Measurements from ENCODE around the gene ZNF302.
"Not testable (repeated sequence)": the region's sequence is repeated elsewhere in the genome, so short reads cannot be mapped to it uniquely, and the experiment has no call there.

Gene ZNF302

DNA sequence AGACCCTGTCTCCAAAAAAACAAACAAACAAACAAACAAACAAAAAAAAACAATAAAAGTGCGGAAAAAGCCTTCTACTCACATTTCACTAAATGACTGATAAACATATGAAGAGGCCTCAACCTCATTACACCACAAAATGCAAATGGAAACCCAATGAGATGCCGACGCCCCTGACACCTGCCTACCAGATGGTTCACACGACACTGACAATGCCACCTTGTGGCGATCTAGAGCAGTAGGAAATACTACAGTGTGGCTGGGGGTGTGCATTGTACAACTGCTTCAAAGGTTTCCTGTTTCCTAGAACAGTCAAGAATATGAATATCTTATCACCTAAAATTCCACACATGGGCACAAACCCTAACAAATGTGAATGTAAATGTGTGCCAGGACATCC, 14.6 kb upstream of the ZNF302 start:
- Histone ChIP-seq H3K36me3 (ENCODE audit: control insufficient read depth, insufficient read depth, low read length) (no peaks in the 10 kb centered on the region), H3K9me3 (ENCODE audit: control insufficient read depth, insufficient read depth, low read length) (no peaks in the 10 kb centered on the region; the same call in 1 of the 2 replicates), H3K27me3 (ENCODE audit: control insufficient read depth, insufficient read depth, low read length) (no peaks in the 10 kb centered on the region), H3K27ac (ENCODE audit: low read depth, low read length) (no peak overlapping the region), H3K4me1 (ENCODE audit: control insufficient read depth, insufficient read depth, low read length) (no peaks in the 10 kb centered on the region), H3K4me3 (ENCODE audit: low read depth, low read length) (no peak overlapping the region), H3K9ac (ENCODE audit: low read depth, low read length) (no peak overlapping the region)

GRCh38 chr19:34664168-34664567, 13.3 kb upstream of the ZNF302 start:
- no peaks in the 10 kb centered on the region for H3K4me1 ChIP-seq (ENCODE audit: control insufficient read depth, insufficient read depth, low read length)
- no peaks in the 10 kb centered on the region; the same call in 1 of the 2 replicates for H3K9me3 ChIP-seq (ENCODE audit: control insufficient read depth, insufficient read depth, low read length)
- H3K4me3 ChIP-seq (ENCODE audit: low read depth, low read length) = no peak overlapping the region
- H3K27ac ChIP-seq (ENCODE audit: low read depth, low read length) = no peak overlapping the region
- H3K36me3 ChIP-seq (ENCODE audit: control insufficient read depth, insufficient read depth, low read length) = no peaks in the 10 kb centered on the region
- no peak overlapping the region for H3K9ac ChIP-seq (ENCODE audit: low read depth, low read length)
- H3K27me3 ChIP-seq (ENCODE audit: control insufficient read depth, insufficient read depth, low read length) = no peaks in the 10 kb centered on the region

DNA sequence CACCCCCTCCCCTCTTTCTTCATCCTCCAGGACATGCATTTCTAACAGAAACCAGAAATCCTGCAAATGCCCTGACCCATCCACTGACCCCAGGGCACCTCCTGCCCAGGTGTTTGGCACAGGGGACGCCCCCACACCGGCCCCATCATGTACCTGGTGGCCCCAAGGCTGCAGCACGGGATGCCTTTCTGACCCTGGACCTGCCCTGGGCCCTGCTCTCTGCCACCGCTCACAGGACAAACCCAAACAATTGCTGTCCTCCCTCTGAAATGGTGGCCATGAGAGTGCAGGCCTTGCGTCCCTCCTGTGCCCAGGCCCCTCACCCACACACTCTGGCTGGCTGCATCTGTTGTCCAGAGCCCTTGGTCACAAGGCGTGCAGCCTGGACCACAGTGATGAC, 12.6 kb upstream of the ZNF302 start:
- Histone ChIP-seq H3K9ac (ENCODE audit: low read depth, low read length) (no peak overlapping the region), H3K27ac (ENCODE audit: low read depth, low read length) (no peak overlapping the region), H3K4me3 (ENCODE audit: low read depth, low read length) (no peak overlapping the region), H3K9me3 (ENCODE audit: control insufficient read depth, insufficient read depth, low read length) (no peaks in the 10 kb centered on the region; the same call in 1 of the 2 replicates), H3K36me3 (ENCODE audit: control insufficient read depth, insufficient read depth, low read length) (no peaks in the 10 kb centered on the region), H3K27me3 (ENCODE audit: control insufficient read depth, insufficient read depth, low read length) (no peaks in the 10 kb centered on the region), H3K4me1 (ENCODE audit: control insufficient read depth, insufficient read depth, low read length) (no peaks in the 10 kb centered on the region)

GRCh38 chr19:34665275-34665674, 12.2 kb upstream of the ZNF302 start:
- not testable (repeated sequence) for H3K4me3 ChIP-seq (ENCODE audit: low read depth, low read length); H3K9ac ChIP-seq (ENCODE audit: low read depth, low read length); H3K36me3 ChIP-seq (ENCODE audit: control insufficient read depth, insufficient read depth, low read length); H3K27me3 ChIP-seq (ENCODE audit: control insufficient read depth, insufficient read depth, low read length); H3K27ac ChIP-seq (ENCODE audit: low read depth, low read length); H3K4me1 ChIP-seq (ENCODE audit: control insufficient read depth, insufficient read depth, low read length); H3K9me3 ChIP-seq (ENCODE audit: control insufficient read depth, insufficient read depth, low read length)

GRCh38 chr19:34666200-34666957, 11.1 kb upstream of the ZNF302 start:
- Histone ChIP-seq H3K4me3 (ENCODE audit: low read depth, low read length) (no peak overlapping the region), H3K9me3 (ENCODE audit: control insufficient read depth, insufficient read depth, low read length) (no peaks in the 10 kb centered on the region; the same call in 1 of the 2 replicates), H3K27me3 (ENCODE audit: control insufficient read depth, insufficient read depth, low read length) (no peaks in the 10 kb centered on the region), H3K9ac (ENCODE audit: low read depth, low read length) (no peak overlapping the region), H3K27ac (ENCODE audit: low read depth, low read length) (no peak overlapping the region), H3K4me1 (ENCODE audit: control insufficient read depth, insufficient read depth, low read length) (no peaks in the 10 kb centered on the region), H3K36me3 (ENCODE audit: control insufficient read depth, insufficient read depth, low read length) (no peaks in the 10 kb centered on the region)

GRCh38 chr19:34666958-34667265, 10.6 kb upstream of the ZNF302 start:
- Histone ChIP-seq H3K9ac (ENCODE audit: low read depth, low read length) (no peak overlapping the region), H3K9me3 (ENCODE audit: control insufficient read depth, insufficient read depth, low read length) (no peaks in the 10 kb centered on the region), H3K27ac (ENCODE audit: low read depth, low read length) (no peak overlapping the region), H3K27me3 (ENCODE audit: control insufficient read depth, insufficient read depth, low read length) (no peaks in the 10 kb centered on the region), H3K36me3 (ENCODE audit: control insufficient read depth, insufficient read depth, low read length) (no peaks in the 10 kb centered on the region), H3K4me3 (ENCODE audit: low read depth, low read length) (no peak overlapping the region), H3K4me1 (ENCODE audit: control insufficient read depth, insufficient read depth, low read length) (no peaks in the 10 kb centered on the region)

DNA sequence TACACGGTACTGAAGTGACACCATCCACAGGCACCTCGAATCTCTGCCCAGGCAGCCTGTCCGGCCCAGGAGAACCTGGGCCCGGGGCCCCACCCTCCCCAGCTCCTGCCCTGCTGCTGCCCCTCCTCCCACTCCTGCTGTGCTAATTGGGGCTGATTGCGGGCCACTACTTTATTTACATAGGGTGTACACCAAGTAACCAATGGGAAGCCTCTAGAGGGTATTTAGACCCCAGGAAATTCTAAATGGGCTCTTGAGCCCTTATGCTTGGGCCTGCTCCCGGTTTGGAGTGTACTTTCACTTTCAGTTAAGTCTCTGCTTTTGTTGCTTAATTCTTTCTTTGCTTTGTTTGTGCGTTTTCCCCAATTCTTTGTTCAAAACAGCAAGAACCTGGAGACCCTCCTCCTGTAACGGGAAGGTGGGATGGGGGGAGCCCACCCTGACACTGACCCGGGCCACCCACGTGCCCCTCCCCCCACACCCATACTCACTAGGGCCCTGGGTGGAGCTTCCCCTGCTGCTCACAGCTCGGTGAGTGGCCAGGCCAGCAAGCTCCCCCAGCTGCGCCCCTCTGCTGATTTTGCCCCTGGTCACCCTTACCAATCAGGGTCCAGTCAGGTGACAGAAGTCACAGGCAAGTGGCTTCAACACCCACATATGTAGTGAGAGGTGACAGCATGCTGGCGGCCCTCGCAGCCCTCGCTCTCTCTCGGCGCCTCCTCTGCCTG, 10.0 kb upstream of the ZNF302 start:
- Histone ChIP-seq H3K9me3 (ENCODE audit: control insufficient read depth, insufficient read depth, low read length) (no peaks in the 10 kb centered on the region), H3K9ac (ENCODE audit: low read depth, low read length) (no peak overlapping the region), H3K4me3 (ENCODE audit: low read depth, low read length) (no peak overlapping the region), H3K4me1 (ENCODE audit: control insufficient read depth, insufficient read depth, low read length) (no peaks in the 10 kb centered on the region), H3K27me3 (ENCODE audit: control insufficient read depth, insufficient read depth, low read length) (no peaks in the 10 kb centered on the region), H3K36me3 (ENCODE audit: control insufficient read depth, insufficient read depth, low read length) (no peaks in the 10 kb centered on the region), H3K27ac (ENCODE audit: low read depth, low read length) (no peak overlapping the region)

DNA sequence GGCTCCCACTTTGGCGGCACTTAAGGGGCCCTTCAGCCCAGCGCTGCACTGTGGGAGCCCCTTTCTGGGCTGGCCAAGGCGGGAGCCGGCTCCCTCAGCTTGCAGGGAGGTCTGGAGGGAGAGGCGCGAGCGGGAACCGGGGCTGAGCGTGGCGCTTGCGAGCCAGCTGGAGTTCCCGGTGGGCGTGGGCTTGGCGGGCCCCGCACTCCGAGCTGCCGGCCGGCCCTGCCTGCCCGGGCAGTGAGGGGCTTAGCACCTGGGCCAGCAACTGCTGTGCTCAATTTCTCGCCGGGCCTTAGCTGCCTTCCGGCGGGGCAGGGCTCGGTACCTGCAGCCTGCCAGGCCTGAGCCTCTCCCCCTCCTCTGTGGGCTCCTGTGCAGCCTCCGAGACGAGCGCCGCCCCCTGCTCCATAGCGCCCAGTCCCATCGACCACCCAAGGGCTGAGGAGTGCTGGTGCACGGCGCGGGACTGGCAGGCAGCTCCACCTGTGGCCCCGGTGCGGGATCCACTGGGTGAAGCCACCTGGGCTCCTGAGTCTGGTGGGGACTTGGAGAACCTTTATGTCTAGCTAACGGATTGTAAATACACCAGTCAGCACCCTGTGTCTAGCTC, 9.3 kb upstream of the ZNF302 start:
- H3K4me3 ChIP-seq (ENCODE audit: low read depth, low read length); H3K9ac ChIP-seq (ENCODE audit: low read depth, low read length); H3K27ac ChIP-seq (ENCODE audit: low read depth, low read length); H3K4me1 ChIP-seq (ENCODE audit: control insufficient read depth, insufficient read depth, low read length); H3K9me3 ChIP-seq (ENCODE audit: control insufficient read depth, insufficient read depth, low read length); H3K27me3 ChIP-seq (ENCODE audit: control insufficient read depth, insufficient read depth, low read length); H3K36me3 ChIP-seq (ENCODE audit: control insufficient read depth, insufficient read depth, low read length): not testable (repeated sequence)

DNA sequence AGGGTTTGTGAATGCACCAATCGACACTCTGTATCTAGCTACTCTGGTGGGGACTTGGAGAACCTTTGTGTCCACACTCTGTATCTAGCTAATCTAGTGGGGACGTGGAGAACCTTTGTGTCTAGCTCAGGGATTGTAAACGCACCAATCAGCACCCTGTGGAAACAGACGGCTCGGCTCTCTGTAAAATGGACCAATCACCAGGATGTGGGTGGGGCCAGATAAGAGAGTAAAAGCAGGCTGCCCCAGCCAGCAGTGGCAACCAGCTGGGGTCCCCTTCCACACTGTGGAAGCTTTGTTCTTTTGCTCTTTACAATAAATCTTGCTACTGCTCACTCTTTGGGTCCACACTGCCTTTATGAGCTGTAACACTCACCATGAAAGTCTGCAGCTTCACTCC, 8.8 kb upstream of the ZNF302 start:
- H3K4me3 ChIP-seq (ENCODE audit: low read depth, low read length); H3K27ac ChIP-seq (ENCODE audit: low read depth, low read length): not testable (repeated sequence)

DNA sequence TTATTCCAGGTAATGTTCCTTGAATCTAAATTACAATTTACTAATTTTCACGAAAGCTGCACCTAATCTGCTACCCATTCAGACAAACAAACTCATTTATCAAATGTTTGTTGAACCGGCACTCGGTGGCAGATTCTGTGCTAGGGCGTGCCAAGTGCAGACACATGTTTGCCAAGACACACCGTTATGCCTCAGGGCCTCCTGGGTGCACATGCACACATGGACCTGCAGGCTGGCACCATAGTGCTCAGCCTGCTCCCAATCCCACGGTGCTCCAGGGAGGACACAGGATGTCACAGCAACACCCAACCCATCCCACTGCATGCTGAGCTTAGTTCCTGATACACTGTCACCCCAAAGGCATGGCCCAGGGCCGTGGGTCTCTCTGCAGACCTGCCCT, 8.2 kb upstream of the ZNF302 start:
- no peak overlapping the region for H3K27ac ChIP-seq (ENCODE audit: low read depth, low read length)
- H3K4me3 ChIP-seq (ENCODE audit: low read depth, low read length) = no peak overlapping the region

More for the DNA sequence above, 8.8 kb upstream of the ZNF302 start:
- H3K9me3 ChIP-seq (ENCODE audit: control insufficient read depth, insufficient read depth, low read length); H3K27me3 ChIP-seq (ENCODE audit: control insufficient read depth, insufficient read depth, low read length); H3K9ac ChIP-seq (ENCODE audit: low read depth, low read length); H3K36me3 ChIP-seq (ENCODE audit: control insufficient read depth, insufficient read depth, low read length); H3K4me1 ChIP-seq (ENCODE audit: control insufficient read depth, insufficient read depth, low read length): not testable (repeated sequence)

GRCh38 chr19:34671972-34672371, 5.5 kb upstream of the ZNF302 start:
- H3K4me3 ChIP-seq (ENCODE audit: low read depth, low read length) = no peak overlapping the region
- no peak overlapping the region for H3K27ac ChIP-seq (ENCODE audit: low read depth, low read length)
- 0 out of 2 replicates have a peak, but pooled peaks cover 4% of the 10 kb centered on the region for H3K27me3 ChIP-seq (ENCODE audit: control insufficient read depth, insufficient read depth, low read length)
- H3K4me1 ChIP-seq (ENCODE audit: control insufficient read depth, insufficient read depth, low read length) = no peaks in the 10 kb centered on the region
- H3K9ac ChIP-seq (ENCODE audit: low read depth, low read length) = no peak overlapping the region
- no peaks in the 10 kb centered on the region for H3K36me3 ChIP-seq (ENCODE audit: control insufficient read depth, insufficient read depth, low read length)
- no peaks in the 10 kb centered on the region for H3K9me3 ChIP-seq (ENCODE audit: control insufficient read depth, insufficient read depth, low read length)

More for the DNA sequence above, 8.2 kb upstream of the ZNF302 start:
- Histone ChIP-seq H3K4me1 (ENCODE audit: control insufficient read depth, insufficient read depth, low read length) (no peaks in the 10 kb centered on the region), H3K9me3 (ENCODE audit: control insufficient read depth, insufficient read depth, low read length) (no peaks in the 10 kb centered on the region), H3K9ac (ENCODE audit: low read depth, low read length) (no peak overlapping the region), H3K36me3 (ENCODE audit: control insufficient read depth, insufficient read depth, low read length) (no peaks in the 10 kb centered on the region), H3K27me3 (ENCODE audit: control insufficient read depth, insufficient read depth, low read length) (no peaks in the 10 kb centered on the region)

Measured in HUES48 (cell line).